Liver (tissue), 9 donors: ENCODE measurements around the gene TRIM69. TPM values are rescaled to one million over a fixed set of nuclear protein-coding genes. Genes with fewer than 3 reads are reported as not detected.

Source experiments
- DNase-seq: peaks from one replicate; pipeline ENCODE4 v3.0.0-alpha.2; 2017; ENCODE audit warnings: low spot score
- H3K27ac ChIP-seq, 2 donors: one replicate each; pipeline ENCODE4 v1.7.0; 2013; ENCODE audit warnings: inconsistent platforms in 2 of 2, low read length in 2 of 2, control low read depth in 1 of 2, low read depth in 1 of 2, mild to moderate bottlenecking in 1 of 2
- H3K27me3 ChIP-seq, 4 donors: one replicate each; pipeline versions ENCODE4 v1.6.1 to v1.7.0; 2013; ENCODE audit warnings: low read length in 3 of 4, inconsistent platforms in 1 of 4, mild to moderate bottlenecking in 1 of 4, moderate library complexity in 1 of 4; ENCODE audit not compliant: control insufficient read depth in 4 of 4, insufficient read depth in 4 of 4
- H3K36me3 ChIP-seq, 4 donors: one replicate each; pipeline versions ENCODE4 v1.6.1 to v1.7.0; 2013; ENCODE audit warnings: low read length in 3 of 4, mild to moderate bottlenecking in 3 of 4, low read depth in 1 of 4, moderate library complexity in 1 of 4; ENCODE audit not compliant: control insufficient read depth in 4 of 4, insufficient read depth in 3 of 4
- H3K4me1 ChIP-seq, 4 donors: one replicate each; pipeline versions ENCODE4 v1.6.1 to v1.7.0; 2013; ENCODE audit warnings: low read length in 3 of 4, mild to moderate bottlenecking in 3 of 4, moderate library complexity in 1 of 4; ENCODE audit not compliant: control insufficient read depth in 4 of 4, insufficient read depth in 4 of 4
- H3K4me3 ChIP-seq, 3 donors: one replicate each; pipeline versions ENCODE4 v1.6.1 to v1.7.0; 2013; ENCODE audit warnings: low read length in 3 of 3, control low read depth in 1 of 3, low read depth in 1 of 3, mild to moderate bottlenecking in 1 of 3
- H3K9ac ChIP-seq, 2 donors: one replicate each; pipeline ENCODE4 v1.7.0; 2013; ENCODE audit warnings: low read length in 2 of 2, mild to moderate bottlenecking in 2 of 2, moderate library complexity in 2 of 2, control low read depth in 1 of 2, low read depth in 1 of 2
- H3K9me3 ChIP-seq, 4 donors: one replicate each; pipeline versions ENCODE4 v1.6.1 to v1.7.0; 2013; ENCODE audit warnings: low read length in 3 of 4; ENCODE audit not compliant: control insufficient read depth in 4 of 4
- ATF3 ChIP-seq: IDR thresholded peaks from 2 replicates; pipeline ENCODE4 v1.6.1; 2016; ENCODE audit warnings: antibody characterized with exemption
- CTCF ChIP-seq: fragments of 150-350 bp; IDR thresholded peaks from 2 replicates; pipeline ENCODE4 v1.5.1; 2017; ENCODE audit warnings: improper control_type of control experiment, low read depth, low read length; ENCODE audit not compliant: missing input control
- EGR1 ChIP-seq, 2 donors: IDR thresholded peaks; 2 replicates each; pipeline ENCODE4 v1.6.1; 2016 to 2018; ENCODE audit warnings: antibody characterized with exemption in 2 of 2, low read depth in 2 of 2
- FOXA1 ChIP-seq: IDR thresholded peaks from 2 replicates; pipeline ENCODE4 v1.6.1; 2016; ENCODE audit warnings: antibody characterized with exemption
- FOXA2 ChIP-seq: IDR thresholded peaks from 2 replicates; pipeline ENCODE4 v1.6.1; 2016; ENCODE audit warnings: antibody characterized with exemption
- GABPA ChIP-seq, 2 donors: IDR thresholded peaks in 1 of 2; conservative IDR thresholded peaks in 1 of 2; 2 replicates each; pipeline ENCODE4 v1.6.1; 2016; ENCODE audit warnings: antibody characterized with exemption in 2 of 2, mild to moderate bottlenecking in 1 of 2, moderate library complexity in 1 of 2
- HNF4A ChIP-seq, 2 donors: conservative IDR thresholded peaks; 2 replicates each; pipeline ENCODE4 v1.6.1; 2016; ENCODE audit warnings: antibody characterized with exemption in 2 of 2, mild to moderate bottlenecking in 2 of 2
- HNF4G ChIP-seq: IDR thresholded peaks from 2 replicates; pipeline ENCODE4 v1.6.1; 2016; ENCODE audit warnings: antibody characterized with exemption
- JUND ChIP-seq, 2 donors: IDR thresholded peaks; 2 replicates each; pipeline ENCODE4 v1.6.1; 2016; ENCODE audit warnings: antibody characterized with exemption in 2 of 2
- MAX ChIP-seq: IDR thresholded peaks from 2 replicates; pipeline ENCODE4 v1.6.1; 2016; ENCODE audit warnings: antibody characterized with exemption
- NR2F2 ChIP-seq: IDR thresholded peaks from 2 replicates; pipeline ENCODE4 v1.6.1; 2016; ENCODE audit warnings: antibody characterized with exemption
- RAD21 ChIP-seq, 2 donors: IDR thresholded peaks; 2 replicates each; pipeline ENCODE4 v1.6.1; 2016; ENCODE audit warnings: antibody characterized with exemption in 2 of 2, mild to moderate bottlenecking in 2 of 2
- RXRA ChIP-seq, 2 donors: IDR thresholded peaks; 2 replicates each; pipeline ENCODE4 v1.6.1; 2017 to 2018; ENCODE audit warnings: antibody characterized with exemption in 2 of 2, mild to moderate bottlenecking in 1 of 2
- SP1 ChIP-seq: IDR thresholded peaks from 2 replicates; pipeline ENCODE4 v1.6.1; 2018; ENCODE audit warnings: antibody characterized with exemption, mild to moderate bottlenecking
- TAF1 ChIP-seq: conservative IDR thresholded peaks from 2 replicates; pipeline ENCODE4 v1.6.1; 2016; ENCODE audit warnings: antibody characterized with exemption, mild to moderate bottlenecking
- YY1 ChIP-seq: IDR thresholded peaks from 2 replicates; pipeline ENCODE4 v1.6.1; 2016; ENCODE audit warnings: antibody characterized with exemption, mild to moderate bottlenecking
- WGBS: extraction: QIAGEN DNeasy Blood & Tissue Kit; methylation state at CpG from one replicate; pipeline ENCODE4 v1.1.7; 2013; 5-methylcytosine and 5-hydroxymethylcytosine counted together
- polyA plus RNA-seq, 2 donors: library from polyadenylated mRNA; stranded (reverse) in 1 of 2; unstranded in 1 of 2; fragments of 200-250 nt in 1 of 2; fragments of >200 nt in 1 of 2; fragmentation: Nextera tagmentation in 1 of 2; extraction: Ambion mirVana in 1 of 2; gene quantifications; one replicate each; pipeline versions ENCODE4 v1.2.1 to v1.2.3, GENCODE V29; 2013 to 2015
- total RNA-seq, 2 donors: library from RNA; depleted of rRNA; stranded (reverse); fragments of >200 nt; gene quantifications; one replicate each; pipeline ENCODE4 v1.2.3, GENCODE V29; 2014
- TF ChIP-seq, protein P1 (sequence below): IDR thresholded peaks from 2 replicates; pipeline ENCODE4 v1.6.1; 2016; ENCODE audit warnings: antibody characterized with exemption, mild to moderate bottlenecking
- TF ChIP-seq, protein P2 (sequence below): IDR thresholded peaks from 2 replicates; pipeline ENCODE4 v1.6.1; 2016; ENCODE audit warnings: antibody characterized with exemption
- donor health status: healthy.
- donor health status: healthy.
- donor health status: healthy.
- donor health status: healthy.
- donor health status: healthy.

The TRIM69 gene
- total and polyA plus RNA-seq, 4 donors, result 3.6 to 10.0 (median 5.3) TPM

DNA sequence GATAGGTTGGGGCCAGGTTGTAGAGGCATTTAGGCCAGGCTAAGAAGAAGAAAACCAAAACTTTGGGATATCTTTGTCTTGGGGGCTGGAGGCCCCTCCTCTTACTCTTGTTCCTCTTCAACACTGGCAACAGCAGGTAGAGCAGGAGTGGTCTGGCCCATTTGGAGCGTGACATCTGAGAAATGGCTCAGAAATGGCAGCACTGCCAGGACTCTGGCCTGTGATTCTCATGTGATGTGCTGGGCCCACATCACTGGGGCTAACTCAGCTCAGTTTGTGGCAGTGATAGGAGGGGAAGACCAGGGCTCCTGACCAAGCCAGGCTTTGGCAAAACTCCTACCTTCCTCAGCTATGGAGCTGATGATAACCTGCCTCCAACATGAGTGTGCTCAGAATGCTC lies 43.7 kb upstream of the TRIM69 start:
- Histone ChIP-seq H3K4me3 (no peak overlapping the region), H3K36me3 (no peaks in the 10 kb centered on the region), H3K27me3 (no peaks in the 10 kb centered on the region), H3K27ac (no peak overlapping the region), H3K9ac (no peak overlapping the region), H3K9me3 (no peaks in the 10 kb centered on the region), H3K4me1 (no peaks in the 10 kb centered on the region)
- no peak for DNase-seq
- TF ChIP-seq, protein P1, sequence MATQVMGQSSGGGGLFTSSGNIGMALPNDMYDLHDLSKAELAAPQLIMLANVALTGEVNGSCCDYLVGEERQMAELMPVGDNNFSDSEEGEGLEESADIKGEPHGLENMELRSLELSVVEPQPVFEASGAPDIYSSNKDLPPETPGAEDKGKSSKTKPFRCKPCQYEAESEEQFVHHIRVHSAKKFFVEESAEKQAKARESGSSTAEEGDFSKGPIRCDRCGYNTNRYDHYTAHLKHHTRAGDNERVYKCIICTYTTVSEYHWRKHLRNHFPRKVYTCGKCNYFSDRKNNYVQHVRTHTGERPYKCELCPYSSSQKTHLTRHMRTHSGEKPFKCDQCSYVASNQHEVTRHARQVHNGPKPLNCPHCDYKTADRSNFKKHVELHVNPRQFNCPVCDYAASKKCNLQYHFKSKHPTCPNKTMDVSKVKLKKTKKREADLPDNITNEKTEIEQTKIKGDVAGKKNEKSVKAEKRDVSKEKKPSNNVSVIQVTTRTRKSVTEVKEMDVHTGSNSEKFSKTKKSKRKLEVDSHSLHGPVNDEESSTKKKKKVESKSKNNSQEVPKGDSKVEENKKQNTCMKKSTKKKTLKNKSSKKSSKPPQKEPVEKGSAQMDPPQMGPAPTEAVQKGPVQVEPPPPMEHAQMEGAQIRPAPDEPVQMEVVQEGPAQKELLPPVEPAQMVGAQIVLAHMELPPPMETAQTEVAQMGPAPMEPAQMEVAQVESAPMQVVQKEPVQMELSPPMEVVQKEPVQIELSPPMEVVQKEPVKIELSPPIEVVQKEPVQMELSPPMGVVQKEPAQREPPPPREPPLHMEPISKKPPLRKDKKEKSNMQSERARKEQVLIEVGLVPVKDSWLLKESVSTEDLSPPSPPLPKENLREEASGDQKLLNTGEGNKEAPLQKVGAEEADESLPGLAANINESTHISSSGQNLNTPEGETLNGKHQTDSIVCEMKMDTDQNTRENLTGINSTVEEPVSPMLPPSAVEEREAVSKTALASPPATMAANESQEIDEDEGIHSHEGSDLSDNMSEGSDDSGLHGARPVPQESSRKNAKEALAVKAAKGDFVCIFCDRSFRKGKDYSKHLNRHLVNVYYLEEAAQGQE, result no peak
- TF ChIP-seq, protein P2, sequence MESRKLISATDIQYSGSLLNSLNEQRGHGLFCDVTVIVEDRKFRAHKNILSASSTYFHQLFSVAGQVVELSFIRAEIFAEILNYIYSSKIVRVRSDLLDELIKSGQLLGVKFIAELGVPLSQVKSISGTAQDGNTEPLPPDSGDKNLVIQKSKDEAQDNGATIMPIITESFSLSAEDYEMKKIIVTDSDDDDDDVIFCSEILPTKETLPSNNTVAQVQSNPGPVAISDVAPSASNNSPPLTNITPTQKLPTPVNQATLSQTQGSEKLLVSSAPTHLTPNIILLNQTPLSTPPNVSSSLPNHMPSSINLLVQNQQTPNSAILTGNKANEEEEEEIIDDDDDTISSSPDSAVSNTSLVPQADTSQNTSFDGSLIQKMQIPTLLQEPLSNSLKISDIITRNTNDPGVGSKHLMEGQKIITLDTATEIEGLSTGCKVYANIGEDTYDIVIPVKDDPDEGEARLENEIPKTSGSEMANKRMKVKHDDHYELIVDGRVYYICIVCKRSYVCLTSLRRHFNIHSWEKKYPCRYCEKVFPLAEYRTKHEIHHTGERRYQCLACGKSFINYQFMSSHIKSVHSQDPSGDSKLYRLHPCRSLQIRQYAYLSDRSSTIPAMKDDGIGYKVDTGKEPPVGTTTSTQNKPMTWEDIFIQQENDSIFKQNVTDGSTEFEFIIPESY, result no peak
- TF ChIP-seq RAD21 (IDR thresholded peaks at IDR 0.05) (no peak), JUND (IDR thresholded peaks at IDR 0.05) (no peak), GABPA (IDR thresholded peaks at IDR 0.05 in 1 of 2, conservative IDR thresholded peaks at IDR 0.05 in 1 of 2) (no peak), FOXA1 (no peak), TAF1 (no peak), FOXA2 (no peak), RXRA (IDR thresholded peaks at IDR 0.05) (no peak), ATF3 (no peak), CTCF (no peak), NR2F2 (no peak), MAX (no peak), HNF4A (conservative IDR thresholded peaks at IDR 0.05) (no peak)
- WGBS, result 98% methylated on average over 1 of the region's 1 CpG

DNA sequence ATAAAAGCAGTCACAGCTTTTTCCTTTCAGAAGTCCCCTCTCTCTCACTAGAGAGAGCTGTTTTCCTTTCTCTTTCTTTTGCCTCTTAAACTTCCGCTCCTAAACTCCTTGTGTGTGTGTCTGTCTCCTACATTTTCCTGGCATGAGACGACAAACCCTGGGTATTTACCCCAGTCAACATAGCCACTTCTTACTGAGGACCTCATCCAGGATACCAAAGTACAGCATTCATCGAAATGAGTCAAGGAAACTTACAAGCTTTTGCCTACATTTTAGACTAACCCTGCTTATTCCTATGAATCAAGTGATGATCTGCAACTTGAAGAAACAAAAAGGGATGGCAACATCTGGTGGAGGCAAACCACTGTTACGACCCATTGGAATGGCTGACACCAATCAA lies 41.9 kb upstream of the TRIM69 start:
- H3K27ac ChIP-seq, result no peak overlapping the region
- DNase-seq, result no peak
- TF ChIP-seq SP1, result no peak
- no peak for TF ChIP-seq NR2F2
- no peak for TF ChIP-seq YY1
- TF ChIP-seq HNF4A (conservative IDR thresholded peaks at IDR 0.05), result no peak
- TF ChIP-seq GABPA (IDR thresholded peaks at IDR 0.05 in 1 of 2, conservative IDR thresholded peaks at IDR 0.05 in 1 of 2), result no peak
- no peak for TF ChIP-seq ATF3
- TF ChIP-seq HNF4G, result no peak
- TF ChIP-seq EGR1 (IDR thresholded peaks at IDR 0.05; ENCODE audit: low read depth in 2 of 2), result no peak
- no peak for TF ChIP-seq RAD21 (IDR thresholded peaks at IDR 0.05)
- TF ChIP-seq, protein P2, result no peak
- no peak for TF ChIP-seq RXRA (IDR thresholded peaks at IDR 0.05)
- no peak for TF ChIP-seq CTCF
- TF ChIP-seq FOXA2, result no peak
- no peak for TF ChIP-seq JUND (IDR thresholded peaks at IDR 0.05)

More for the DNA sequence above, 41.9 kb upstream of the TRIM69 start:
- no peak overlapping the region for H3K4me3 ChIP-seq
- 86% methylated on average over 4 of the region's 4 CpGs for WGBS
- no peak overlapping the region for H3K9ac ChIP-seq
- H3K27me3 ChIP-seq, result no peaks in the 10 kb centered on the region
- no peaks in the 10 kb centered on the region for H3K4me1 ChIP-seq
- H3K9me3 ChIP-seq, result no peaks in the 10 kb centered on the region
- no peaks in the 10 kb centered on the region for H3K36me3 ChIP-seq
